Measurements from ENCODE around the gene LRIG3. TPM values are rescaled to one million over a fixed set of nuclear protein-coding genes. Genes with fewer than 3 reads are reported as not detected.

LRIG3 gene
- total and polyA plus RNA-seq, 2 of the 4 experiments (the other 2 are of a cell fraction) = 26.4 to 71.2 TPM

- no peak overlapping the region for H4K8ac ChIP-seq (ENCODE audit: low read depth in 2 of 2, low read length in 2 of 2)
- no peak overlapping the region for H2AFZ ChIP-seq (replicated peaks; ENCODE audit: low read length, poor library complexity)
- H4K20me1 ChIP-seq (ENCODE audit: insufficient read depth, low read length) = peaks cover 47% of the 10 kb centered on the region
- H2AK5ac ChIP-seq (ENCODE audit: low read depth, low read length) = no peak overlapping the region
- no CpG with 5 or more reads among the region's 1 CpG for WGBS, 2 experiments (ENCODE audit: extremely low coverage in 2 of 2, insufficient read length in 1 of 2)
- no peak overlapping the region for H2BK5ac ChIP-seq (ENCODE audit: low read depth, low read length, poor library complexity, severe bottlenecking)
- no peak overlapping the region for H3K4ac ChIP-seq (ENCODE audit: low read depth, low read length)
- H3K27me3 ChIP-seq (ENCODE audit: control insufficient read depth, insufficient read depth, low read length) = no peaks in the 10 kb centered on the region
- no peak overlapping the region for H3K14ac ChIP-seq (replicated peaks; ENCODE audit: low read depth, low read length)
- ATAC-seq (ENCODE audit: low read depth) (no peak), DNase-seq (no peak)
- H3K36me3 ChIP-seq (ENCODE audit: control insufficient read depth, insufficient read depth, low read length) = peaks cover 14% of the 10 kb centered on the region
- H4K5ac ChIP-seq (ENCODE audit: low read depth, low read length) = no peak overlapping the region
- intact Hi-C loops (cut with micrococcal nuclease) = no loop called here
- BruUV-seq (replicated peaks) = no TSS peak
- in situ Hi-C loops (cut with MboI; ENCODE audit: low sequenced_read_pairs) = loop anchor here (25.0 kb wide), 1 partner anchor 909 kb away; no protein-coding TSS in a partner anchor
- no peak overlapping the region for H3K27ac ChIP-seq (ENCODE audit: insufficient read depth, low read length)
- H3K4me1 ChIP-seq (ENCODE audit: control insufficient read depth, insufficient read depth, low read length) = peaks cover 5% of the 10 kb centered on the region
- H3K18ac ChIP-seq (ENCODE audit: low read depth, low read length) = no peak overlapping the region
- dilution Hi-C loops (cut with HindIII; ENCODE audit: low sequenced_read_pairs, unreplicated experiment) = no loop called here
- H2BK15ac ChIP-seq (ENCODE audit: low read depth, low read length) = no peak overlapping the region
- no peak overlapping the region for H2BK20ac ChIP-seq (ENCODE audit: low read depth, low read length)
- POLR2A ChIA-PET (ENCODE audit: unreplicated experiment) = no interaction called here
- no peak overlapping the region for H2BK120ac ChIP-seq (ENCODE audit: low read depth, low read length)
- TF ChIP-seq USF2 (IDR thresholded peaks at IDR 0.05; ENCODE audit: low read depth, low read length) (no peak), MXI1 (IDR thresholded peaks at IDR 0.05; ENCODE audit: borderline replicate concordance, low read depth, low read length) (no peak), ELK1 (IDR thresholded peaks at IDR 0.05; ENCODE audit: borderline replicate concordance, low read depth, low read length) (no peak), CTCF (conservative IDR thresholded peaks at IDR 0.05; ENCODE audit: low read depth, low read length) (no peak), NFE2L2 (IDR thresholded peaks at IDR 0.05; ENCODE audit: low read depth, low read length) (no peak), RCOR1 (IDR thresholded peaks at IDR 0.05; ENCODE audit: insufficient replicate concordance, low read length) (no peak), SMC3 (IDR thresholded peaks at IDR 0.05; ENCODE audit: low read depth, low read length) (no peak), MAZ (IDR thresholded peaks at IDR 0.05; ENCODE audit: borderline replicate concordance, low read depth, low read length) (no peak), FOS (IDR thresholded peaks at IDR 0.05; ENCODE audit: low read depth, low read length) (no peak), POLR2A (IDR thresholded peaks at IDR 0.05; ENCODE audit: low read depth, low read length) (no peak)
- CTCF ChIA-PET = no interaction called here
- H3K9ac ChIP-seq (ENCODE audit: low read depth, low read length) = no peak overlapping the region
- no peak overlapping the region for H3K23ac ChIP-seq (ENCODE audit: low read depth, low read length)
- H2AK9ac ChIP-seq (replicated peaks; ENCODE audit: low read depth, low read length, poor library complexity) = no peak overlapping the region
- H3K4me3 ChIP-seq (ENCODE audit: insufficient read depth, low read depth, low read length) = no peak overlapping the region
- H3K9me3 ChIP-seq (ENCODE audit: control insufficient read depth, insufficient read depth, low read length) = no peaks in the 10 kb centered on the region
- H4K91ac ChIP-seq (ENCODE audit: insufficient read depth, low read depth, low read length) = no peak overlapping the region
- H3K4me2 ChIP-seq (ENCODE audit: low read depth, low read length) = no peak overlapping the region
- H3K79me1 ChIP-seq (ENCODE audit: low read depth in 1 of 2, low read length in 2 of 2) = peaks cover 35 to 59% of the 10 kb centered on the region in 2 experiments
- peaks cover 11% of the 10 kb centered on the region; the same call in 1 of the 2 replicates for H3K9me1 ChIP-seq (ENCODE audit: insufficient read depth, low read length)
- H3K56ac ChIP-seq (ENCODE audit: extremely low read depth, insufficient read depth, low read length) = no peak overlapping the region
Observed at GRCh38 chr12:58896278-58896677, 24.0 kb downstream of the LRIG3 start.
